DND-41 (cell line): Measurements from ENCODE around the gene PDE4D.

Experiments
- CTCF ChIP-seq: IDR thresholded peaks from 2 replicates; pipeline ENCODE4 v1.5.1; 2012; ENCODE audit warnings: borderline replicate concordance, low read length, moderate library complexity, mild to moderate bottlenecking; ENCODE audit not compliant: poor library complexity, severe bottlenecking; ENCODE audit errors: extremely low read depth
- EZH2 ChIP-seq: IDR thresholded peaks from 3 replicates; pipeline ENCODE4 v1.6.1; 2012; ENCODE audit warnings: borderline replicate concordance, low read depth, mild to moderate bottlenecking, moderate library complexity, low read length, inconsistent platforms; ENCODE audit not compliant: severe bottlenecking

GRCh38 chr5:59387127-59387526 lies 506.4 kb downstream of the PDE4D start:
- TF ChIP-seq CTCF (no peak), EZH2 (no peak)
